22Rv1 (cell line): ENCODE results near the gene JAK3.

ENCODE experiments used
- H3K27ac ChIP-seq: fragments of 450-650 bp; 2 replicates; pipeline ENCODE4 v1.5.1; 2017
- ZFX ChIP-seq: fragments of 450-650 bp; IDR thresholded peaks from 2 replicates; pipeline ENCODE4 v1.6.1; 2017; ENCODE audit warnings: antibody characterized with exemption, borderline replicate concordance
- TF ChIP-seq, protein P1 (sequence below): fragments of 450-650 bp; IDR thresholded peaks from 2 replicates; pipeline ENCODE4 v1.5.1; 2017; ENCODE audit warnings: mild to moderate bottlenecking

Gene JAK3

DNA sequence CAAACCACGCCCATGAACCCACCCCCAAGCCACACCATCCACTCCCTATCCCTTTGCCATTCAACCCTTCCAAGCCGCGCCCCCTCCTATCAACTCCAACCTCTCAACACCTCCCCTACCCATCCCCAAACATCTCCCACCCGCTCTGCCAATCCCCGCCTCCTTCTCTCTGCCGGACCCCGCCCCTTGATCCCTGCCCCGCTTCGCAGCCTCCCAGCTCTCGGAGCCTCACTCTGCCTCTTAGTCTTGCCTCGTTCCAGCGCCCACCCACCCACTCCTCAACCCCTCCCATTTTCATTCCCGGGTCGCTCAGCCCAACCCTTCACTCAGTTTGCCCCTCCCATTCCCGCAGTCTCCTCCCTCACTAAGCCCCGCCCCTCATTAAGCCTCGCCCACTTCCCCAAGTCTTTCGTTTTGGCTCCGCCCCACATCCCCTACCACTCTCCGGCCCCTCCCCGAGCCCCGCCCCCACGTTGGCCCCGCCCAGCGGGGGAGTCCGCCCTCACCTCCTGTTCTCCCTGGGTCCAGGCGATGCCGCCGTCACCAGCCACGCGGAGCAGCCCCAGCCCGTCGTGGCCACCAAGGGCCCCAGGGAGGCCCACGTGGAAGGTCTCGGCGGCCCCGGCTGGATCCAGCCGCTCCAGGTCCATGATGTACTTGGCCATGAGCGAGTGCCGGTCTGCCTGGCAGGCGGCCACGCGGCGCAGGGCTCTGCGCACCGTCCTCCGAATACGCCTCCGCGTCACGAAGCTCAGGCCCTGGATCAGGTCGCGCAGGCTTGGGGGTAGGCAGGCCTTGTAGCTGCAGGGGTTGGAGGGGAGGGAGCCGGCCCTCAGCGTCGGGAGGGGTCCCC is 5.7 kb downstream of the JAK3 start:
- TF ChIP-seq, protein P1, sequence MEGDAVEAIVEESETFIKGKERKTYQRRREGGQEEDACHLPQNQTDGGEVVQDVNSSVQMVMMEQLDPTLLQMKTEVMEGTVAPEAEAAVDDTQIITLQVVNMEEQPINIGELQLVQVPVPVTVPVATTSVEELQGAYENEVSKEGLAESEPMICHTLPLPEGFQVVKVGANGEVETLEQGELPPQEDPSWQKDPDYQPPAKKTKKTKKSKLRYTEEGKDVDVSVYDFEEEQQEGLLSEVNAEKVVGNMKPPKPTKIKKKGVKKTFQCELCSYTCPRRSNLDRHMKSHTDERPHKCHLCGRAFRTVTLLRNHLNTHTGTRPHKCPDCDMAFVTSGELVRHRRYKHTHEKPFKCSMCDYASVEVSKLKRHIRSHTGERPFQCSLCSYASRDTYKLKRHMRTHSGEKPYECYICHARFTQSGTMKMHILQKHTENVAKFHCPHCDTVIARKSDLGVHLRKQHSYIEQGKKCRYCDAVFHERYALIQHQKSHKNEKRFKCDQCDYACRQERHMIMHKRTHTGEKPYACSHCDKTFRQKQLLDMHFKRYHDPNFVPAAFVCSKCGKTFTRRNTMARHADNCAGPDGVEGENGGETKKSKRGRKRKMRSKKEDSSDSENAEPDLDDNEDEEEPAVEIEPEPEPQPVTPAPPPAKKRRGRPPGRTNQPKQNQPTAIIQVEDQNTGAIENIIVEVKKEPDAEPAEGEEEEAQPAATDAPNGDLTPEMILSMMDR = no peak
- TF ChIP-seq ZFX = no peak
- H3K27ac ChIP-seq = peak overlapping the region; percentile 72

DNA sequence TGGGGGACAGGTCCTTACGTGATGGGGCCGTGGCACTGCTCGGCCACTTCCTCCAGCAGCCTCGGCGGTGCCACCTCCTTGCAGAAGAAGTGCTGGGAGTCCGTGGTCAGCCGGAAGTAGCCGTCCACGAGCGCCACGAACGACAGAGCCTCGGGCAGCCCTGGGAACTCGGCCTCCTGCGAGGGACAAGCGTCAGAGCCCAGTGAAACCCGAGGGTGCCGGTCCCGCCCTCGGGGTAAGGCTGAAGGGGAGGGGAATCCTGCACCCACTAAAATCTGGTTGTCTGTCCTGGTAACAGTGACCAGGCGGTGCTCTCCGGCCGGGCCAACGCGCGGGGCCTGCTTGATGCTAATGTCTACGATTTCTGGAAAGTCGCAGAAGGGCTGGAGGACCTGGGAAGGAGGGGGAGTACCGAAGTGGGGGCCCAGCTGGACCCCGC is 6.4 kb downstream of the JAK3 start:
- peak overlapping the region; percentile 72 for H3K27ac ChIP-seq
- no peak for TF ChIP-seq ZFX
- TF ChIP-seq, protein P1 = no peak

DNA sequence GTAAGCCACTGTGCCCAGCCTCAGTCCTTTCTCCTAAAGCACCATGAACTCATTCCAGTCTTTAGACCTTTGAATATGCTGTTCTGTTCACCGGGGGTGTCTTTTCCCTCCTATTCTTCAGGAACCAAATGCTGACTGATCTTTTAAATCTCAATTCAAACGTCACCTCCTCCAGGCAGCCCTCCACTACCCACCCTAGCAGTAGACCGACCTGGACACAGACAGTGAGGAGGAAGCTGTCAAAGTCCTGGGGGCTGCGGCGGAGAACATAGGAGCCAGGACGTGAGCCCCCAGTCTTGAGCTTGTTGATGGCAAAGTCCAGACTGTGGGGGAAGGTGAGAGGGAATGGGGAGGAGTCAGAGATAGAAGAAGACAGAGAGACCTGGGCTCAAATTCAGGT is 7.8 kb downstream of the JAK3 start:
- no peak overlapping the region for H3K27ac ChIP-seq
- TF ChIP-seq, protein P1 = no peak
- TF ChIP-seq ZFX = no peak

DNA sequence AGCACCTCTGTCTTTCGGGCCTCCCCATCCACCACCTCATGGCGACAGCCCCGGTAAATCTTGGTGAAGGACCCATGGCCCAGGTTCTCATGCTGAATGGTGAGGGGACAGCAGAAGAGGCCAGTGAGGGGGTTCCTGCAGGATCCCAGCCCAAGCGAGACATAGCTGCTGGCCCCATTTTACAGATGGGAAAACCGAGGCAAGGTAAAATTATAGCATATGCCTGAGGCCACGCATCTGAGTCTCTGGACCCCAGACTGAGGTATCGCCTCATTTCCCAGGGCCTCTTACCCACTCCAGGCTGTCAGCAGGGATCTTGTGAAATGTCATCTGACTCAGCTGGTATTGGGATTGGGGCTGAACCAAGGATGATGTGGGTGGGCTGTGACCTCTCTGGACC is 9.8 kb downstream of the JAK3 start:
- no peak overlapping the region for H3K27ac ChIP-seq
- no peak for TF ChIP-seq ZFX
- TF ChIP-seq, protein P1 = no peak

DNA sequence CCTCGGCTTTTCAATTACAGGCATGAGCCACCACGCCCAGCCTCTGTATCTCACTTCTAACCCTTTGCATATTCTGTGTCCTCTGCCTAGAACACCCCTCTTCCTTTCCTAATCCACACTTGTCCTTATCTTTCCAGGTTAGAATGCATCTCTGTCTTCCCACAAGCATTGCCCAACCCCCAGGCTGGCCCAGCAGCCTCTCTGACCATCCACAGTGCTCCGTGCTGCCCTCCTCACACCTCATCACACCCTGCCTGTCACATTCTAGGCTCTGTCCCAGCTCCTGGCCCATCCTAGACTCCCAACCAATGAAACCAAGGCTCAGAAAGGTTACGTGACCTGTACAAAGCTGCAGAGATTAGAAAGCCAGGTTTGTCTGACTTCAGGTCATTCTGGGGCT is 11.3 kb downstream of the JAK3 start:
- TF ChIP-seq ZFX = no peak
- TF ChIP-seq, protein P1 = no peak
- H3K27ac ChIP-seq = no peak overlapping the region

DNA sequence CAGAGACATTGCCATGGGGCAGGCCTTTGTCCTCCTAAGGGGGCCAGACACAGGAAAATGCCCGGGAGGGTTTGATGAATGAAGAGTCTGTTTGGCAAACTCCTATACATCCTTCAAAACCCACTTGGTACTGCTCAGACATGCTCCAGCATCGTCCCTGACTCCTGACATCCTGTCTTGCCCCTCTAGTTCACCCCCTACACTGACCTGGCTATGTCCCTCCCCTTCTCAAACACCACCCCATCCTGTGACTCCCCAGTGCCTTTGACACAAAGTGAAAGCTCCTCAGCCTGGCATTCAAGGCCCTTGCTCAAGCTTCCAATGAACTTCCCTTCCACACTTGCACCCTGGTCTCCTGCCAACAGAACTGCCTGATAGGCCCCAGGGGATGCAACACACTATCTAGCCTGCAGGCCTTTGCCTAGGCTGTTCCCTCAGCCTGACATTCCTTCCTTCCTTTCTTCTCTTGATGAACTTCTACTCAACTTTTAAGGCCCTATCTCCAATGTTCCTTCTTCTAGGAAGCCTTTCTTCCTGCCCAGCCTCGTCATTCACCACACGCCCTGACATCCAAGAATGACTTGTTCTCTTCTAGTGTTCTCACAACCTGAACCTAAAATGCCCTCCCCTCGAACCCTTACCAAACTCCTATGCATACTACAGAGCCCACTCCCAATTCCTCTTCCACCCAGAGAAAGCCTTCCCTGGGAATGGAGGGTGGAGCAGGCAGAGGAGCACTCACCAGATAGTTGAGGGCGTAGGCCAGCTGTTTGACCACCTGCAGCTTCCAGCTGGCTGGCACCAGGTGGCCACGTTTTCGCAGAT is 12.4 kb downstream of the JAK3 start:
- TF ChIP-seq ZFX = no peak
- TF ChIP-seq, protein P1 = no peak
- H3K27ac ChIP-seq = no peak overlapping the region
